Kidney (tissue), 14 donors: ENCODE data around the gene MTNR1B. TPM values are rescaled to one million over a fixed set of nuclear protein-coding genes. Genes with fewer than 3 reads are reported as not detected.

ENCODE experiments used
- DNase-seq, 5 donors: peaks; one replicate each; pipeline ENCODE4 v3.0.0-alpha.2; 2013 to 2020
- FAIRE-seq: peaks from 2 replicates; lab custom pipeline; 2012; peaks lifted over from hg19 to GRCh38; lab: Jason Lieb, UNC
- H3K27ac ChIP-seq, 2 donors: one replicate each; pipeline ENCODE4 v1.7.0; 2013; ENCODE audit warnings: low read depth in 2 of 2, low read length in 2 of 2, inconsistent platforms in 1 of 2
- H3K27me3 ChIP-seq: one replicate; pipeline ENCODE4 v1.7.1; 2013; ENCODE audit warnings: low read length, inconsistent platforms; ENCODE audit not compliant: control insufficient read depth, insufficient read depth
- H3K36me3 ChIP-seq, 3 donors: one replicate each; pipeline versions ENCODE4 v1.7.0 to v1.7.1; 2013; ENCODE audit warnings: low read length in 3 of 3, control low read depth in 1 of 3, inconsistent platforms in 1 of 3; ENCODE audit not compliant: insufficient read depth in 3 of 3, control insufficient read depth in 2 of 3
- H3K4me1 ChIP-seq, 3 donors: one replicate each; pipeline versions ENCODE4 v1.7.0 to v1.7.1; 2013; ENCODE audit warnings: low read length in 3 of 3, inconsistent platforms in 1 of 3, low read depth in 1 of 3; ENCODE audit not compliant: control insufficient read depth in 2 of 3, insufficient read depth in 2 of 3
- H3K4me3 ChIP-seq, 3 donors: one replicate each; pipeline versions ENCODE4 v1.7.0 to v1.8.1; 2013; ENCODE audit warnings: low read length in 3 of 3, control low read depth in 1 of 3, inconsistent platforms in 1 of 3
- H3K9ac ChIP-seq, 3 donors: one replicate each; pipeline versions ENCODE4 v1.7.0 to v1.7.1; 2013; ENCODE audit warnings: low read length in 3 of 3, control low read depth in 1 of 3, inconsistent platforms in 1 of 3
- H3K9me3 ChIP-seq, 3 donors: one replicate each; pipeline versions ENCODE4 v1.7.0 to v1.7.1; 2013; ENCODE audit warnings: low read length in 3 of 3, control low read depth in 1 of 3, inconsistent platforms in 1 of 3; ENCODE audit not compliant: control insufficient read depth in 2 of 3, insufficient read depth in 1 of 3
- intact Hi-C: fragments of 100-400 bp; cut with DNase I; formaldehyde crosslinking; loops from one replicate; pipeline ENCODE4 v1.11.1; 2022
- polyA plus RNA-seq: library from polyadenylated mRNA; stranded (reverse); fragments of 350-450 nt; fragmentation: Illumina TruSeq; extraction: RNeasy Lipid Tissue Mini Kit (QIAGEN cat#74804); gene quantifications from one replicate; pipeline ENCODE4 v1.2.3, GENCODE V29; 2014; ENCODE audit warnings: low read depth, low replicate concordance; ENCODE audit not compliant: insufficient read depth
- total RNA-seq: library from RNA; stranded (reverse); fragmentation: NEBNext Ultra II Directional; extraction: Animal tissue kit (Norgen Biotek cat#: 25700); gene quantifications from one replicate; pipeline ENCODE4 v1.2.1, GENCODE V29; 2021
- TF ChIP-seq, protein P1 (sequence below): IDR thresholded peaks from 3 replicates; pipeline ENCODE4 v1.5.1; 2012; ENCODE audit warnings: mild to moderate bottlenecking, moderate library complexity, borderline replicate concordance; ENCODE audit not compliant: insufficient read depth; ENCODE audit errors: extremely low read depth
- donor health status: control.
- donor health status: control.
- donor health status: control.
- donor health status: control.
- donor health status: control.
- donor health status: DM: yes; HTN: yes; CAD: no.
- donor health status: Normal renal cell carcinoma (clear cell type).

The MTNR1B gene
- total and polyA plus RNA-seq, 2 donors from 2014 or later: not detected

DNA sequence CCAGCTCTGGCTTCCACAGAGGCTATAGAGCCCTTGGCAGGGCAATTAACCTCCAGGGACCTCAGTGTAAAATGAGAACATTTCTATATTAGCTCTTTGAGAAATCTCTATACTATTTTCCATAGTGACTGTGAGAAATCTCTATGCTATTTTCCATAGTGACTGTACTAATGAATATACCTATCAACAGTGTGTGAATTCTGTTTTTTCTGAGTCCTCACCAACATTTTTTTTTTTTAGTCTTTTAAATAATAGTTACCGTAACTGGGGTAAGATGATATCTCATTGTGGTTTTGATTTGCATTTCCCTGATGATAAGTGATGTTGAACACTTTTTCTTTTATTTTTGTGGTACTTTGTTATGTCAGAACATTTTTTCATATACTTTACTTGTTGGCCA, 7.0 kb upstream of the MTNR1B start:
- Histone ChIP-seq H3K27me3 (no peaks in the 10 kb centered on the region), H3K4me1 (no peaks in the 10 kb centered on the region), H3K9me3 (no peaks in the 10 kb centered on the region), H3K36me3 (no peaks in the 10 kb centered on the region), H3K9ac (no peak overlapping the region), H3K27ac (no peak overlapping the region), H3K4me3 (no peak overlapping the region)
- FAIRE-seq: no peak
- TF ChIP-seq, protein P1, sequence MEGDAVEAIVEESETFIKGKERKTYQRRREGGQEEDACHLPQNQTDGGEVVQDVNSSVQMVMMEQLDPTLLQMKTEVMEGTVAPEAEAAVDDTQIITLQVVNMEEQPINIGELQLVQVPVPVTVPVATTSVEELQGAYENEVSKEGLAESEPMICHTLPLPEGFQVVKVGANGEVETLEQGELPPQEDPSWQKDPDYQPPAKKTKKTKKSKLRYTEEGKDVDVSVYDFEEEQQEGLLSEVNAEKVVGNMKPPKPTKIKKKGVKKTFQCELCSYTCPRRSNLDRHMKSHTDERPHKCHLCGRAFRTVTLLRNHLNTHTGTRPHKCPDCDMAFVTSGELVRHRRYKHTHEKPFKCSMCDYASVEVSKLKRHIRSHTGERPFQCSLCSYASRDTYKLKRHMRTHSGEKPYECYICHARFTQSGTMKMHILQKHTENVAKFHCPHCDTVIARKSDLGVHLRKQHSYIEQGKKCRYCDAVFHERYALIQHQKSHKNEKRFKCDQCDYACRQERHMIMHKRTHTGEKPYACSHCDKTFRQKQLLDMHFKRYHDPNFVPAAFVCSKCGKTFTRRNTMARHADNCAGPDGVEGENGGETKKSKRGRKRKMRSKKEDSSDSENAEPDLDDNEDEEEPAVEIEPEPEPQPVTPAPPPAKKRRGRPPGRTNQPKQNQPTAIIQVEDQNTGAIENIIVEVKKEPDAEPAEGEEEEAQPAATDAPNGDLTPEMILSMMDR: no peak
- intact Hi-C loops: no loop called here
- no peak for DNase-seq

DNA sequence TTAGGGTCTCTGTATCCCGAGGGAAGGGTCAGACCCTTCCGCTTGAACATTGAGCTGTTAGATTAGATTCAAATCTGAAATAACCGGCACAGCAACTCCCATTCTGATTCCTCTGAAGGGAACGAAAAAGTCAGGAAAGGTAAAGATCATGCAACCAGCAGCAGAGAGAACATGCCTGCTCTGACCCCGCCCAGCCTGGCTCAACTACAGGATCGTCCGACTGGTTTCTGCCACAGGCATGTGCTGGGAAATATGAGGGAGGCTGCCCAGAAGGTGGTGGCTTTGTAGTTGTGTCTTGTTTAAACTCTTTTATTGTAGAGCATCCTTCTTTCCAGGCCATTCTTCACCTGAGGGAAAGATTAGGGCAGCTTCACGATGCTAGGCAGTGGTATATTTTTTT, 5.0 kb upstream of the MTNR1B start:
- Histone ChIP-seq H3K36me3 (no peaks in the 10 kb centered on the region), H3K9ac (no peak overlapping the region), H3K27me3 (peaks cover 4% of the 10 kb centered on the region), H3K27ac (no peak overlapping the region), H3K4me3 (no peak overlapping the region), H3K4me1 (no peaks in the 10 kb centered on the region), H3K9me3 (no peaks in the 10 kb centered on the region)
- FAIRE-seq: no peak
- TF ChIP-seq, protein P1: no peak
- intact Hi-C loops: no loop called here
- DNase-seq: no peak

DNA sequence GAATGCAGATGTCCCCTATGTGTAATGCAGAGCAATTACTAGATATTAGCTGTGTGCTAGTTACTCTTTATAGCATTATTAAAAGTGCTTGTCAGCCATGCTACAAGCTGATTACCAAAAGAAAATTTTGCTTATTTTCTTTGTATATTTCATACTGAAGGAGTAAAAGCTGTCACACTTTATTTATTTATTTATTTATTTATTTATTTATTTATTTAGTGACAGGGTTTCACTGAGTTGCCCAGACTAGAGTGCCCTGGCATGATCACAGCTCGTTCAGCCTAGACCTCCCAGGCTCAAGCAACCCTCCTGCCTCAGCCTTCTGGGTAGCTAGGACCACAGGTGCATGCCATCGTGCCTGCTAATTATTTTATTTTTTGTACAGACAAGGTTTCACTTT, 4.3 kb upstream of the MTNR1B start:
- no peak overlapping the region for H3K27ac ChIP-seq
- DNase-seq (no peak), FAIRE-seq (no peak)
- no peaks in the 10 kb centered on the region for H3K4me1 ChIP-seq
- H3K4me3 ChIP-seq: no peak overlapping the region
- intact Hi-C loops: no loop called here
- H3K9ac ChIP-seq: no peak overlapping the region
- TF ChIP-seq, protein P1: no peak
- H3K36me3 ChIP-seq: no peaks in the 10 kb centered on the region
- H3K27me3 ChIP-seq: peaks cover 4% of the 10 kb centered on the region
- H3K9me3 ChIP-seq: no peaks in the 10 kb centered on the region

DNA sequence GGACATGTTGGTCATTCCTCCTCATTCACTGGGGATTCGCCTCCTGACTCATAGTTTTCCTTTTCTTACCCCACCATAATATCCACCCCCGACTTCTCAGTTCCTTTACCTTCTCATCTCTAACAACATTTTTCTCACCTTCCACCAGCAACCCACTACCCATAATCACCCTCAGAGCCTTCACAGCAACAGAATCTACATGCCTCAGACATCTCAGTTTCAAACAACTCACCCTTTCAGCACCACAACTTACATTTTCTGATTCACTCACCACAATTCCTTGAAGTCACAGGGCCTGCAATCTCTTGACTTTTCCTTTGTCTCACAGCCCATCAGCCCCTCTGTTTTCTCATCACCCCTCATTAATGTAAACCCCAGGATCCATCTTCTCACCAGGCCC, 2.3 kb upstream of the MTNR1B start:
- intact Hi-C loops: no loop called here
- Histone ChIP-seq H3K4me3 (no peak overlapping the region), H3K27me3 (peaks cover 4% of the 10 kb centered on the region), H3K9ac (no peak overlapping the region), H3K4me1 (no peaks in the 10 kb centered on the region), H3K27ac (no peak overlapping the region), H3K9me3 (no peaks in the 10 kb centered on the region), H3K36me3 (no peaks in the 10 kb centered on the region)
- TF ChIP-seq, protein P1: no peak
- FAIRE-seq (no peak), DNase-seq (no peak)
